GM18511 (cell line): Measurements from ENCODE around the gene LMX1B.

Source experiments
- ATAC-seq: cut with Tn5 transposase; IDR thresholded peaks from one replicate; pipeline ENCODE4 v1.9.1; 2021; ENCODE audit warnings: mild to moderate bottlenecking, moderate library complexity; ENCODE audit not compliant: unreplicated experiment

LMX1B gene

DNA sequence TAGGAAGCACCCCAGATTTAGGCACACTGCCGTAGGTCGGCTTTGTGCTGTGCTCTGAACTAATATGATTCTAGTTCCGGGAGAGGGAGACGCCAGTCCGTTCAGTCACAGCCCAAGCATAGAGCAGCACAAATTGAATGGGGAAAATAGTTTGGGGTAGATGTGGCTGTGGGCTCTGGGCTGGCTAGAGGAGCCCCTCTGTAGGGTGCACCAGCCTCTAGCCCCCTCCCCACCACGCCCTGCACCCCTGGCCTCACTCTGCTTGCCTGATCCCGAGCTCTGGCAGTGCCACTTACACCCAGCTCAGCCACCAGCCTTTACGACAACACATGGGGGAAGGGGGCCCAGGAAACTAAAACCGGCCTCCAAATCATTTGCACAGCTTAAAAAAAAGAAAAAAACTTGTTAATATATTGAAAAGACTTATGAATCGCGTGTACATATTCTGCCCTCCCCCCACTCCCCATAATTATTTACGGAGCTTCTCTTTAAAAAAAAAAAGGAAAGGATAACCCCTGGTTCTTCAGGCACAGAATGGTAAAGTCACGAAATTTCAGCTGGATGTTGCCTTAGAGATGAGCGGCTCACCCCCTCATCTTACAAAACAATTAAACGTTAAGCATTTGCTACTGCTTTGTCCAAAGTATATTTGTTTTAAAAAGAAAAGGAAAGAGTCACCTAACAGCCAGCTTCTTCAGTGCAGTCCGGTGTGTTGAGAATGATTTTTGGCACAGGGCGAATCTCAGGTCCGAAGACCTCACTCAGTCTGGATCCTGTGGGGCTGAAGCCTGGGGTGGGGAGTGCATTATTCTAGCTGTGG lies 3.5 kb downstream of the LMX1B start:
- ATAC-seq, result no peak

DNA sequence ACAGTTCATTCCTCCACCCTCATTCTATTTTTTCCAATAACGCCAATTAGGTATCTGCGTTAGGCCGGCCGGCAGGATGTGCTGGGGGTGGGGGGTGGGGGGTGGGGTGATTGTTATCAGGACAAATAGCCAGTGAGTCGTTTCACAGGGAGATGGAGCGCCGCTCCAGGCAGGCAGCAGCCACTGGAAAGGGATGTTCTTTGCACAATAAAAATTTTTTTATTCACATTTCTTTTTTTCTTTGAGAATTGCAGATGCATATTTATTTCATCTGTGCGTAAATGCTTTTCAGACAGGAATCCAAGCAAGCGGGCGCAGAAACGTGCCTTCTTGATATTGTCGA lies 4.1 kb downstream of the LMX1B start:
- no peak for ATAC-seq

DNA sequence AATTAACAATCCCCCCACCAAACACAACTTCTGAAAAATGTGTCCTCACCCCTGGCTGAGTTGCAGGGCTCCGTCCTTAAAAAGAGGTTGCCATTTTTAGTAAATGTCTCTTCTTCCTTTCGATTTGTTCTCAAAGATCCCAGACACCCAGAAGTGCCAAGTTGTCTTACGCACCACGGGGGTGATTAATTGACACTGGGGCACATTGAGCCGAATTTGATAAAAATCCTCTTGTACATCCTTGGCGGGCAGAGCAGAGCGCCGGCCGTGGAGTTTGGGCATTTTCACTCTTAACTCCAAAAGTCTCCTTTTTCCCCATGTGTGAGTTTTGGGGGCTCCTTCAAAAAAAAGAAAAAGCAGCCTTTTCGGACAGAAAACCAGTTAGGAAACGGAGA lies 4.5 kb downstream of the LMX1B start:
- no peak for ATAC-seq

DNA sequence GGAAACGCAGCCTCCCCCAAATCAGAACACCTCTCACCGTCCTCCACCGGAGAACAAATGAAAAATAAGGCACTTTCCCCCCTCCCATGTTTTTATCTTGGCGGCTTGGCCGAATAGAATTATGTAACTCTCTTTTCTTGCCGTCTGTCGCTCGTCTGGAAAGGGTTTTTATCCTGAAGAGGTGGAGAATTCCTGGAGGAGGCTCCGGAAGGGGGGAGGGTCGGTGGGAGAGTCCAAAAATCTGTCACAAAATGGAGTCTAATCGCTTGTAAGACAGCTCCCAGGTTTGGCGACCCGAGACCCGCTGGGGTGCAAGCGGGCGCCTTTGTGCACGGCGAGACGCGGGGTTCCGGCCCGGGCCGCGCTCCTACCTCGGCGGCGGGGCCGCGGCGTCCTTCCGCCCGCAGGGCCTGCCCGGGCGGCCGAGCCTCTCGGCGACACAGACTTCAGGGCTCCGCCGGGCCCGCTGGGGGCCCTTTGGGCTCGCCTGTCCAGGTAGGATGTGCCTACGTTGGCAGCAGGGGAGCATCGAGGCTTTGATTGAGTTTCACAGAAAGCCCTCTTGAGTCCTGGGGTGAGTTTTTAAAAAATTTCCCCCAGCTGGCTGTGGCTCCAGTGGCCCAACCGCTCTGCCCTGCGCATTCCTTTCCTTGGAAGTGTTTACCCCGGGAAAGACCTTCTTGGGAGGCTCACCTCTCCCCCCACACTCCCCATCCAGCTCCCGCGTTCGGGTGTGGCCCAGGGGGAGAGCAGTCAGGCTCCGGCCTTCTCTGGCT lies 5.0 kb downstream of the LMX1B start:
- no peak for ATAC-seq

DNA sequence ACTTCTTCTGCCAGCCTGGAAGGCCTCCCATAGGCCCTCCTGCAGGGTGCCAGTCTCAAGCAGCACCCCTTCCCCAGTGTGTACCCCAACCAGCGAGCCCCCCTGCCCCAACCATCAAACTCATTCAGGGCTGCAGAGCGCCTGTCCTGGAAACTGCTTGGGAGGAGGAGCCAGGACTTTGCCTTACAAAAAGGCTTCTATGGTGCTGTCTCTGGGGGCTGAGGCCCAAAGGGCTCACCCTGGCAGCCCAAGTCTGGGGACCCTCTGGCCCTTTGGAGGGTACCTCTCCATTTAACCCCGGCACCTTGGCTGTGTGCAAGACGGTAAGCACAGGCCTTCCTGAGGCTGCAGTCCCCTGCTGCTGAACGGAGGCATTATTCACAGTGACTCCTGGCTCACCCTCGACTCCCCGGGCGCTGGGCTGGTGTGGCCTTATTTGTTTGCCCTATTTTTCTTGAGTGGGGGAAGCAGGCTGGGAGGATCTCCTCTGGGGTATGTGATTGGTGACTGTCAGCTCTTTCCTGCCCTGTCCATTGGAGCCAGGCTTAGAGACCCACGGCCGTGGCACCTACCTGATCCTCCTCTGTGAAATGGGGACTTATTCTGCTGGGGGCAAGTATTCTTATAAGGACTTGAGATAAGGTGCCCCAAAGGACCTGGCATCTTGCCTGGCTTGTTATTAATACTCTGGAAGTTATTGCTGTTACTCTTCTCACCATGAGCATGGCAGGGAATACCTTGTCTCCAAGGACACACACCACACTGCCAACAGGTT lies 5.8 kb downstream of the LMX1B start:
- no peak for ATAC-seq

DNA sequence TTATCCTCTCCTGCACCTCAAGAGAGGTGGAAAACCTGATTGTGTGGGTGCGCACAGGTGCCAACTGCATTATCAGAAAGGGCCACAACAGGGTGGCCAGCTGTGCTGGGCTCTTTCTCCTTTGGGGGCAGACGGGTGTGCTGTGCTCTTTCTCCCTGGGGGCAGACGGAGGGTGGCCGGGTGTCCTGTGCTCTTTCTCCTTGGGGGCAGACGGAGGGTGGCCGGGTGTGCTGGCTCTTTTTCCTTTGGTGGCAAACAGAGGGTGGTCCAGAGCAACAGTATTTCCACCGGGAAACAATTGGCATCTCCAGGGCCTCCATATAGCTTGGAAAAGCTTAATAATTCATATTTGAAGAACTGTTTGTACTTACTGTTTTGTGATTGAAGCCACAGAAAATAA lies 6.8 kb downstream of the LMX1B start:
- no peak for ATAC-seq

DNA sequence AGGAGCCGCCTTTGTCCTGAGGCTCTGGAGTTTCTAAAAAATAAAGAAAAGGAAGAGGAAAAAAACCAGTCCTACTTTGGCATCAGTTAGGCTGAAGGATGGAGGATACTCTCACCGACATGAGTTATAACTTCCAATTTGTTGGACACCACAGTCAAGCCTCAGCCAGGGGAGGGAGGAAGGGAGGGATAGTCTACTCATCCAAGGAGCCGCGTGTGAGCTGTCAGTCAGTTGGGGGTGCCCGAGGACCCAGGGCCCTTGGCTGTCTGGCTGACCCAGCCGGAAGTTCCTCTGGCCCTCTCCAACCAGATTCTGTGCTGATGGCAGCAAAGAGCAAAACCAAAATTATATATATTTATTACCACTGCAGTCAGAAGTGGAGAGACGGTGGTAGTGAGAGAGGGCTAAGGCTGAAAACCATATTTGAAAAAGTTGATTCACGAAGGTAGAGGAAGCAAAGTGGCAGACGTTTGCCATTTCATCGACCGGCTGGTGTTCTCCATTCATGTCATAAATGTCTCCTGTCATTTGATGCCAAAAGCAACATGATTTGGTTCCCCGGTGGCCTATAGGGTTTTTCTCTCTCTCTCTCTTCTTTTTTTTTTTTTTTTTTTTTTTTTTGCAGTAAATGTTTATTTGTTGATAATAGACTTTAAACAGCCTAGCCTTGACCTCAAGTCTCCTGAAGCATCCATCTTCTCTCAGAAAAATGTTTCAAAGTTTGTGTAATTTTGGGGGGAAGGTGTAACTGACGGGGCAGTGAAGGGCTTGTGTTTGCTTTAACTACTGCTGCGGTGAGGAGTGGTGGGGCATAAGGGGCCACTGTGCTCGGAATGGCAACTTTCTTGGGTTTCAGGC lies 7.6 kb downstream of the LMX1B start:
- ATAC-seq, result no peak

DNA sequence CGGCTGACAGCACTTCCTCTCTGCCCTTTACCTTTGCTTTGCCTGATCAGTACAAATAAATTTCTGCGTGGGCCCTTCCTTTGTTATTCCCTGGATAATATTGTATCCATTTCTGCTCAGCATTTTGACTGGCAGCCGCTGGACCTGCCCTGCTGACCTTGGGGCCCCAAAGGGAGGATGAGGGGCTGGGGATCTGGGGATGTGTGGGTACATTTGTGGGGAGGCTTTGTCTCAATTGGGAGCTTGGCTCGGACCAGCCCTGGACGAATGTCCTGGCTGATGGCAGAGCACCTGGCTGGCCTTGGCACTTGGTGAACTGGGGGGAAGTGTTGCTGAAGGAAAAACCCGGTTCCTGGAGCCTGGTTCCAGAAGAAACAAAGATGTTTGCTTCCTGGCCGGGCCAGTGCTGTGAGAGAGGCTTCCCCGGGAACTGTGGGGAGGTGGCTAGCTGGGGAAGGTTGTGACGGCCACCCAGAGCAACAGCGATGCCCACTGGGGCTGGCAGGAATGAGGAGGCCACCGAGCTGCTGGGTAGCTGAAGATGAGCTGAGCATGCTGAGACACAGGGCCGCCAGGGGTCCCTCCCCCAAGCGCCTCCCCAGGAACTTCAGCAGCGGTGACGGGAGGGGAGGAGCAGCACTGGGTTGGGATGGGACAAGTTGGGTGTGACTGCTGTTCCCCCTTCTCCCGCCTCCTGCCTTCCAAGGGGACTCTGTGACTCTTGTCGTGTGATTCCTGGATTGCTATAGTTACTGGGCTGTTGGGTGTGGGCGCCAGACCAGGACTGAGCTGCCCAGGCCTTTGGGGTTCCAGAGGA lies 8.4 kb downstream of the LMX1B start:
- ATAC-seq, result no peak

DNA sequence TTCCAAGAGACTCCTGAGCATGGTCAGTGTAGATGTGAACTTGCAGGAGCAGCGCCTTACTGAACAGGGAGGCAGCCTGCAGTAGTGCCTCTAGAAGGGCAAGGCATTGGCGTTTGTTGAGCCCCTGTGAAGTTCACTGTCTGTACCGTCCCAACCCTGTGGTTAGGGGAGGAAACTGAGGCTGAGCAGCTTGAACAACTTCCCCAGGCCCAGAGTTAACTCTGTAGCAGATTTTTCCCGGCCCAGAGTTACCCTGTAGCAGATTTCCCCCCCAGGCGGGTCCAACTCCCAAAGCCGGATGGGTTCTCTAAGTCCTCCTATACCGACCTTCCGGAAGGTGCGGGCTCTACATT lies 9.6 kb downstream of the LMX1B start:
- no peak for ATAC-seq

DNA sequence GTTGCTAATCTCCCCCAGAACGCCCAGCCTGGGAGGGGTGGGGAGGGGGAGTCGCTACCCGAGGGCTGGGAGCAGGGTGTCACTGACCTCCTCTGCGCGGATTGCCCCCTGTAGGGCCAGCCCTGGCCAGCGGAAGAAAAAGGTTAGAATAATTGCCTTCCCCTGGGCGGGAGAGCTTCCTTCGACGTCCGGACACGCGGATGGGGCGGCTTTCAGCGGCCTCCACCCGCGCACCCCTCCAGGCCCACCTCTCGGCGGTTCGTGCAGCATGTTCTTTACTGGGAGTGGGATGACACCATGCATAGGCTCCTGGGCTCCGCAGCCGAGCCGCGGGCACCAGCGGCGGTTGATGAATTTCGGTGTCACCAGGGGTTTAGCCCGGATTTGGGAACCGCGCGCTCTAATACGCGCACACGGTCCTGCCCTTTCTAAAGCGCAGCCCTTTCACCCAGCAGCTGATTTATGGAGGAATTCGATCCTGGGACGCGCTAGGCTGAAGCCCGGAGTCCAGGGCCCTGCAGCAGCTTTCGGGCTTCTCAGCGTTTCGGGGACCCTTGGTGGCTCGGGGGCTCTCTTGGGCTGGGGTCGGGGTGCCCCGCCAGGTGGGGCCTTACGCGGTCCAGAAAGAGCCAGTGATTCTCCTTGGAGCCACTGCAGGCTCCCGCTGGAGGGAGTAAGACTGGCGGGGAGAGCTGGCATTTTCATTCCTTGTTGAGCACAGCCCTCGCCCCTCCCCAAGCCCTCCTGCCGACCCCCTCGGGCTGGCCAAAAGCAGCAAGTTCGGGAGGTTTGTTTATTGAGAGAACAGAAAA lies 10.1 kb downstream of the LMX1B start:
- ATAC-seq, result no peak

DNA sequence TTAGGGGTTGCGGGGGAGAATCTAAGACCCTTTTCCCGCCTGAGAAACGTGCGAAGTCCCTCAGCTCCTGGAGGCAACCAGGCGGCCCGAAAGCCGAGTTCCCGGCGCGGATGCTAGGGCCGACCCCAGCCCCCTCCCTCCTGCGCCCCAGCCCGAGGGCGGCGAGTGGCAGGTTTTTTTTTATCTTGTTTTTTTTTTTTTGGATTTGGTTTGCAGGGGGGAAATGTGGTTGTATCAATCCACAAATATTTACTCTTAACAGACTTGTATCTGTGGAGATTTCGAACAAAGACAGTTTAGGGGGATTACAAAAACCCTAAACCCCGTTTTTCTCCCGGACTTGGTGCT lies 10.7 kb downstream of the LMX1B start:
- ATAC-seq, result no peak

DNA sequence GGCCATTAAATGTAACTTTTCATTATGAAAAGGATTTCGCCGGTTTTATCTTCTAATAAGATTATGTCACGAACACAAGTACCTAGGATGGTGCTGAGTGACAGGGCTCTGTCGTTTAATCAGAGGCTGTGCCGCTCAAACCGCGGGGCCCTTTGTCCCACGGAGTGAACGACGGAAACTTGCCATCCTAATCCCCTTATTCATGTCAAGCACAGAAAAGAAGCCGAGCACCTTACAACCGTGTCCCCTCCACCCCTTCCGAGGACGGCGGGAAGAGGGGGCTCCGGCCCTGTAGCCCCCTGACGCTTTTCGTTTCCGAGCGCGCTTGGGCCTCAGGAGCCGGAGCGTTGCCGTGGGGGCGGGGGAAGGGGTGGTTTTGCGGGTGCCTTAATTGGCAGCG lies 11.2 kb downstream of the LMX1B start:
- ATAC-seq, result no peak

DNA sequence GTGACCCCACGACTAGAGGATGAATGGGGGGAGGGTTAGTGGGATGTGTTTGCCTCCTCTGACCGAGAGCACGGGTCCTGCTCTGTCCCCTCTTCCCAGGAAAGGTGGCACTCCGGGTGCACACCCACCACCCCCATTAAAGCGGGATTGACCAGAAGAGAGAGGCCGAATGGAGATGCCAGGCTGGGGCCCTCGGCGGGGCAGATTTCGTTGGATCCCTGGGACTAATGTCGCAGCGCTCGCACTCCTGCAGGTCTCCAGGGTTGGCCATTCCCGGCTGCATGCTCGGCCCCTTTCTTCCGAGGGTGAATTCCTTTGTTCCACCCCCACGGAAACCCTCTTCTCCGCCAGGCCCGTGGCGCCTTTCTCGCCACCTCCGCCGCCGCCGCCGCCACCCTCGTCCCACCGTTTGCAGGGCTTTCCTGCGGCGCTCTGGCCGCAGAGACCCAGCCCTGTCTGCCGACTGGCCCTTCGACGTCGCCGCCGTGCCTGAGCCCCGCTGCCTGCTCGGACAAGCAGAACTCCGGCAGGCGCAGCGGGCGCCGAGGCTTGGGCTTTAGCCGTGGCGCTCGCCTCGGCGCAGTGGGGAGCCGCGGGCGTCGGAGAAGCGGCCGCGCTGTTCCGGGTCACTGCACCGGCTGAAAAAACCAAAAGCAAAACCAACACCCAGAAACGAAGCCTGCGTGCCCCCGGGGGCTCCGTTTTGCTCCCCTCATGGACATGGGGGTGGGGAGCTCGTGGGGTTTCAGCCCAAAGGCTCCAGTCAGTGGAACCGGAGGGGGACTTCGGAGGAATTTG lies 11.8 kb downstream of the LMX1B start:
- no peak for ATAC-seq

DNA sequence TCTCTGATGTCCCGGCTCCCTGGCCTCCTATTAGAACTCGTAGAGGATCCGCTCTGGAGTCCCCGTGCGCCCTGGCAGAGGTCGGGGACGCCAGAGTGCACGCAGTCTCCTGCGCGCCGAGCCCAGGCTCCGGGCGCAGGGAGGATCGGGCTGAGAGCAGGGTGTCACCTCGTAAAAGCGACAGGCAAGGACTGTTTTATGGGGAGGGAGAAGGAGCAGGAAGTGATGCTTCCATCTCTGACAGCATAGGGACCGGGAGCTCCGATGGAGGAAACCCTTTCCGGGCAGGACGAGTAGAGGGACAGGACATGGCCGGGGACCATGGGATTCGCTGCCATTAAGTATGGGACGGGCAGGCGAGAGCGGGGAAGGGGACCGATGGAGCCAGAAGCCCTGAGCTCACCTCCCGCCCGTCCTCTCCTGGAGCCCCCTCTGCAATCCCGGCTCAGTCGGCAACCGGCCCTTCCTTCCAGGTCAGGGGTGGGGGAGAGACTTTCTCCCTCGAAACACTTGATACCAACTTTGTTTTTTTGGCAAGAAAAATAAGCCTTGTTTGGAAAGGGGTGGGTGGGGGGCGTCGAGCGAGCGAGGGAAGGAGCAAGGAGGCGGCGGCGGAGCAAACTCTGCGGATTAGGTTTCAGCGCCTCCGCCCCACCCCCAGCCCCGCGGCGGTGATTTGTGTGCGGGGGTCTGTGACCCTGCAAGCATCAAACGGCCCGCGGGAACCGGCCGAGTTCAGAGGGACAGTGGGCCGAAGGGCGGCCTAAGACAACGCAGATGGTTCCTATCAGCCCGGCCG lies 12.6 kb downstream of the LMX1B start:
- ATAC-seq, result no peak

DNA sequence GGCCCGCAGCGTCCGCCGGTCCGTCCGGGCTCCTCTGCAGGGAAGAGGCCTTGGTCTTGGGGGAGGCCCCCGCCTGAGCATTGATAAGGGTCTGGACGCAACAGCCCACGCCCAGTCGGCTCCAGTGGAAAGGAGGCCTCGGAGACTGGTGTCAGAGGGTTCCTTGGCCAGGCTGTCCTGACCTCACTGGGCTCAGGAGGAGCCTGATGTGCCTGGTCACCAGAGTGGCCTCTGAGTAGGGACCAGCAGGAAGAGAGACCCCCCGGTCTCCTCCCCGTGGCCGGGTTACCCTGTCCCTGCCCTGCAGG lies 13.2 kb downstream of the LMX1B start:
- no peak for ATAC-seq

DNA sequence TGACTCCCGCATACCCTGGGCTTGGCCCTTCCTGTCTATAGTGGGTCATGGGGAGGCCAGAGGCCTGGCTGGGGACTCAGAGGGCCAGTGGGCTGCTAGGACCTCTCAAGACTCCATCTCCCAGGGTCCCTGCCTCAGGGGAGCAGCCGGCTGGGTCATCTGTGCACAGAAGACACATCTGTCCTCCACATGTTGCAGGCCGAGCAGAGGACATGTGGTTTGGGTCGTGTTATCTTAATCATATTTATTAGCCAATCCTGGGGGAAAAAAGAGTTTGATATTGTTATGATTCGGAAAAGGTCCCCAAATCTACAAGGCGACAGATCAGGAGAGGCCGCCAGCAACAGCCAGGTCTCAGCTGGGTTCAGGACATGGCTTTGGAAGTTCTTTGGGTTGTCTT lies 14.4 kb downstream of the LMX1B start:
- ATAC-seq, result no peak

DNA sequence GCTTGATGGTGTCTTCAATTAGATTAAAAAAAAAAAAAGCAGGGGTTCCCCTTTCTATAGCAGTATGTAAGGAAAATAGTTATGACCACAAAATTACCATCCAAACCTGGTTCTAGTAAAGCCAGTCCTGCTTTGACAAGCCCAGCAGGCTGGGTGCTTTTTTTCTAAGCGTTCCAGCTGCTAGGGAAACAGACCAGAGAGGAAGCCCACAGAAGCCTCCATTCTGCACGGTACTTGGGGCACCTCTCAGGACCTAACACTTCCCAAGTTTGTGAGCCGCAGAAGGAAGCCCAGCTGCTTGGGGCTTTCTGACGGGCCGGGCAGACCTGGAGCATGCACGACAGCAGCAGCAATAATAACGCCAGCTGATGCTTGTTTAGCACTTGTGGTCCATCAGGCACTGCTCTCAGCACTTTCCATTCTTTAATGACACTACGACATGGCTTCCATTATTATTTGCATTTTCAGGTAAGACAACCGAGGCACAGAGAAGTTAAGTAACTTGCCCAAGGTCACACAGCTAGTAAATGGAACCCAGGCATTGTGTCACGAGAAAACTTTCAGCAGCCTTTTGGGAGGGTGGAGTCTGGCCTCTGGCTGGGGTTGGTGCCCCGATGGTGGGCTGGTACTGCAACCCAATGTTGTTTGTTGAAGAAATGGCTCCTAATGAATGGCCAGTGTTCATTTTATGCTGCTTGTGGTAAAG lies 15.4 kb downstream of the LMX1B start:
- no peak for ATAC-seq
